Psoas muscle (tissue), 8 donors: ENCODE results near the gene PCDH9. TPM values are rescaled to one million over a fixed set of nuclear protein-coding genes. Genes with fewer than 3 reads are reported as not detected.

Experiments
- ATAC-seq, 4 donors: fragments of 200-7000 bp; cut with Tn5 transposase; one replicate each; pipeline ENCODE4 v1.9.1; 2020; ENCODE audit warnings: moderate library complexity in 3 of 4, mild to moderate bottlenecking in 2 of 4
- DNase-seq, 2 donors: peaks; one replicate each; pipeline ENCODE4 v3.0.0-alpha.2; 2020
- H3K27ac ChIP-seq: fragments of 200-600 bp; one replicate; pipeline ENCODE4 v1.8.0; 2022
- H3K27me3 ChIP-seq, 3 donors: fragments of 200-600 bp in 1 of 3; one replicate each; pipeline versions ENCODE4 v1.6.1 to v1.8.0; 2013 to 2022; ENCODE audit warnings: low read length in 2 of 3, mild to moderate bottlenecking in 2 of 3, moderate library complexity in 1 of 3; ENCODE audit not compliant: insufficient read depth in 3 of 3
- H3K36me3 ChIP-seq, 2 donors: fragments of 200-600 bp in 1 of 2; one replicate each; pipeline versions ENCODE4 v1.6.1 to v1.8.0; 2013 to 2022; ENCODE audit warnings: low read depth in 1 of 2, mild to moderate bottlenecking in 1 of 2, moderate library complexity in 1 of 2; ENCODE audit not compliant: insufficient read depth in 1 of 2
- H3K4me1 ChIP-seq: fragments of 200-600 bp; one replicate; pipeline ENCODE4 v1.8.0; 2022
- H3K4me3 ChIP-seq: fragments of 200-600 bp; one replicate; pipeline ENCODE4 v1.8.0; 2022; ENCODE audit warnings: mild to moderate bottlenecking
- H3K9me3 ChIP-seq: fragments of 200-600 bp; one replicate; pipeline ENCODE4 v1.8.0; 2022
- WGBS, 3 donors: extraction: QIAGEN DNeasy Blood & Tissue Kit; methylation state at CpG; one replicate each; pipeline versions ENCODE4 v1.1.6 to v1.1.7; 2013; 5-methylcytosine and 5-hydroxymethylcytosine counted together
- intact Hi-C, 2 donors: fragments of 100-400 bp; cut with DNase I; formaldehyde crosslinking; loops; one replicate each; pipeline versions ENCODE4 v1.11.0 to v1.14.2; 2022
- polyA plus RNA-seq, 3 donors: library from polyadenylated mRNA; stranded (reverse); fragments of 200-250 nt; gene quantifications; one replicate each; pipeline ENCODE4 v1.2.3, GENCODE V29; 2013
- total RNA-seq, 4 donors: library from RNA; stranded (reverse); fragmentation: NEBNext Ultra II Directional in 2 of 4; extraction: Animal tissue kit (Norgen Biotek cat#: 25700) in 2 of 4; gene quantifications; one replicate each; pipeline versions ENCODE4 v1.2.1 to v1.2.4, GENCODE V29; 2021 to 2023
- TF ChIP-seq, protein P1 (sequence below): fragments of 200-600 bp; IDR thresholded peaks from one replicate; pipeline ENCODE4 v1.8.0; 2022; ENCODE audit warnings: antibody characterized with exemption
- donor health status: healthy with polysubstance abuse.
- donor health status: DM: no; HTN: no; CAD: no; lungs with moderate emphysema.
- donor health status: Bipolar disorder and iron deficiency.
- donor health status: healthy.
- donor health status: DM: yes; HTN: yes; CAD: no.
- donor health status: DM: no; HTN: no; CAD: no.
- donor health status: DM: no; HTN: no; CAD: no.
- donor health status: DM: yes; HTN: yes; CAD: no.

PCDH9 gene
- total and polyA plus RNA-seq, 7 donors: 0.27 to 4.9 (median 2.1) TPM

DNA sequence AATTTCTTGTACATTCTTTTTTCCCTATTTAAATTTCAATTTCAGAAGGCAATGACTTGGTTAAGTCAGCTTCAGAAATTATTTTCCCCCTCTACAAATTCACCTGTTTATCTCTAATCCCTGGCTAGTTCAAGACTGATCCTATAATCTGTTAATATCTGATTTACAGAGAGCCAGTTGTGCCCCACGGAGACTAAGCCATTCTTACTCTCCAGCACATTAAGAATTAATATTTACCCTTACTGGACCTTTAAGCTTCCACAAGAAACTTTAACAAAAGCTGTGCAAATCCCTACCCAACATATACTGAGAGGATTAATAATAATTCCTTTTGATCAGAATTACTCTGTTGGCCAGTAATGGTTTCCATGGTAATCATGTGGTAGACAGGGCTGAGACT lies 786.2 kb downstream of the PCDH9 start:
- DNase-seq (no peak), ATAC-seq (no peak)
- Histone ChIP-seq H3K9me3 (no peaks in the 10 kb centered on the region), H3K27ac (no peak overlapping the region), H3K36me3 (no peaks in the 10 kb centered on the region), H3K4me3 (no peak overlapping the region), H3K27me3 (peaks cover 0 to 3% (median 0%) of the 10 kb centered on the region in 3 donors), H3K4me1 (no peaks in the 10 kb centered on the region)
- intact Hi-C loops: no loop called here
- WGBS, 3 donors: 28 to 45% (median 36%) methylated on average over 1 of the region's 1 CpG
- TF ChIP-seq, protein P1, sequence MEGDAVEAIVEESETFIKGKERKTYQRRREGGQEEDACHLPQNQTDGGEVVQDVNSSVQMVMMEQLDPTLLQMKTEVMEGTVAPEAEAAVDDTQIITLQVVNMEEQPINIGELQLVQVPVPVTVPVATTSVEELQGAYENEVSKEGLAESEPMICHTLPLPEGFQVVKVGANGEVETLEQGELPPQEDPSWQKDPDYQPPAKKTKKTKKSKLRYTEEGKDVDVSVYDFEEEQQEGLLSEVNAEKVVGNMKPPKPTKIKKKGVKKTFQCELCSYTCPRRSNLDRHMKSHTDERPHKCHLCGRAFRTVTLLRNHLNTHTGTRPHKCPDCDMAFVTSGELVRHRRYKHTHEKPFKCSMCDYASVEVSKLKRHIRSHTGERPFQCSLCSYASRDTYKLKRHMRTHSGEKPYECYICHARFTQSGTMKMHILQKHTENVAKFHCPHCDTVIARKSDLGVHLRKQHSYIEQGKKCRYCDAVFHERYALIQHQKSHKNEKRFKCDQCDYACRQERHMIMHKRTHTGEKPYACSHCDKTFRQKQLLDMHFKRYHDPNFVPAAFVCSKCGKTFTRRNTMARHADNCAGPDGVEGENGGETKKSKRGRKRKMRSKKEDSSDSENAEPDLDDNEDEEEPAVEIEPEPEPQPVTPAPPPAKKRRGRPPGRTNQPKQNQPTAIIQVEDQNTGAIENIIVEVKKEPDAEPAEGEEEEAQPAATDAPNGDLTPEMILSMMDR: no peak

DNA sequence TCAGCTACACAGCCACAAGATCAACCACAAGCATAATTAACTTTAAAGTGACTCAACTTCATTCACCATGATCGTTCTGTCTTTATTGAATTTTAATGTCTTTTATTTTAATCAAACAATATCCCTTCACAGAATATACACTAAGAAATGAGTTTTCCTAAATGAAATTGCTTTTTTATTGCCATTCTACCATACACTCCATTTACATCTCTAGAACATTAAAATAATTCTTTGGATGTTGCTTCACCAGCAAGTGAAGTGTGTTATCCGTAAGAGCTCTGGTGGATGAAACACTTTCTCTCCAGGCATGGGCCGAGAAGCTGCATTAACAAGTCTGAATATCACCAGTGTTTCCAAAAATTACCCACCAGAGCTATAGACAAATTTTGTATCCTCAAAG lies 789.2 kb downstream of the PCDH9 start:
- TF ChIP-seq, protein P1: no peak
- no peak overlapping the region for H3K27ac ChIP-seq

DNA sequence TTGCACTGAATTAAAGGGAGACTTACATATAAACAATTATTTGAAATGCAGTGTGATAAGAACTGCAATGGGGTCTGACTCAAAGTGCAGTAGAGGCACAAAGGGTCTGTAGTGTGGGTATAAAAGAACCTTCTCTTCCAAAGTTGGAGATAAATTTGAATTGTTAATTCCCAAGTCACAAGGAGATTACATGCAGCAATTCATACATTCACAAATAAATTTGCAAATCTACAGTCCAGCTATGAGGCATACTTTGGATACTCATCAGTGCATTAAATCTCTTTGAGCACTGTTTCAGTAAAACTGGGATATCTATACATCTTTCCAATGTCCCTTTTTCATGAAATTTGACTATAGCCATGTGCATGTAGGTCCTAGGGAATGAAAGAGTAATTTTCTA lies 799.4 kb downstream of the PCDH9 start:
- H3K27me3 ChIP-seq: no peaks in the 10 kb centered on the region
- no peaks in the 10 kb centered on the region for H3K4me1 ChIP-seq
- no peak overlapping the region for H3K27ac ChIP-seq
- ATAC-seq: no peak
- no peak overlapping the region for H3K4me3 ChIP-seq
- intact Hi-C loops: no loop called here
- H3K9me3 ChIP-seq: no peaks in the 10 kb centered on the region
- no peaks in the 10 kb centered on the region for H3K36me3 ChIP-seq
- TF ChIP-seq, protein P1: no peak
- DNase-seq: no peak

More for the DNA sequence above, 789.2 kb downstream of the PCDH9 start:
- no peak for DNase-seq
- intact Hi-C loops: no loop called here
- no peaks in the 10 kb centered on the region for H3K4me1 ChIP-seq
- WGBS, 3 donors: 95 to 96% (median 95%) methylated on average over 3 of the region's 3 CpGs
- H3K4me3 ChIP-seq: no peak overlapping the region
- ATAC-seq: no peak
- peaks cover 0 to 3% (median 0%) of the 10 kb centered on the region in 3 donors for H3K27me3 ChIP-seq
- no peaks in the 10 kb centered on the region for H3K9me3 ChIP-seq
- H3K36me3 ChIP-seq: no peaks in the 10 kb centered on the region

DNA sequence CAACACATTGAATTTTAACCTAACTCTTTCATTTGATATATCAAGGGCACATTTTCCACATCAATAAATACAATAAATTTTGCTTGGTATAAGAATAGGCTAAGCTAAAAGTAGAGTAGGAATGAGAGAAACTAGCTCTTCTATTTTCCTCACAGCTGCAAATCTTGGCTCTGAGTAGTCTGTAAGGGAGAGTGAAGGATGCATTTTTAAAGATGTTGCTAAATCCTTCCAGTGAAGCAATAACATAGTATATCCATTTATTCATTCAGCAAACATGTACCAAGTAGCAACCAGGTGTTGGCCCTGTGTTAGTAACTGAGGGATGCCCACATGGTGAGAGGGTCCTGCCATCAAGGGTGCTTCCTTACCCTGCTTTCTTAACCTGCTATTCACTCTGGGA lies 799.9 kb downstream of the PCDH9 start:
- ATAC-seq (no peak), DNase-seq (no peak)
- TF ChIP-seq, protein P1: no peak
- Histone ChIP-seq H3K27me3 (no peaks in the 10 kb centered on the region), H3K4me1 (no peaks in the 10 kb centered on the region), H3K4me3 (no peak overlapping the region), H3K36me3 (no peaks in the 10 kb centered on the region), H3K27ac (no peak overlapping the region), H3K9me3 (no peaks in the 10 kb centered on the region)
- intact Hi-C loops: no loop called here

DNA sequence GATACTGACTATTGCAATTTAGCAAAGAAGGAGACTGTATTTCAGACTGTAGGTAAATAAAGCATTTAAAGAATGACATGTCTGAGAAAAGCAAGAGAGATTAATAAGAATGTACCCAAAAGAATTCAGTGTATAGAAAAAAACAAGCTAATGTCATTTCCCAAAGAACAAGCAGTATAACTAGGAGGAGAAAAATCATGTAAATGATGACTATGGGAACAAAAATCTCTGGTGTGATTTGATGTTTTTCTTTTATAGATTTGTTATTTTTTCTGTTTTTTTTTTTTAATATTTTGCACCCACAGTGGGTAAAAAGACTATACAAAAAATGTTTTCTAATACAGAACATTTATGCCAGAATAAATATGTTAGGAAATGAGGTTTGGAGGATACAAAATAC lies 801.0 kb downstream of the PCDH9 start:
- ATAC-seq: no peak
- DNase-seq: no peak
- intact Hi-C loops: no loop called here
- no peak overlapping the region for H3K27ac ChIP-seq
- H3K4me1 ChIP-seq: no peaks in the 10 kb centered on the region
- H3K36me3 ChIP-seq: no peaks in the 10 kb centered on the region
- TF ChIP-seq, protein P1: no peak
- H3K27me3 ChIP-seq: no peaks in the 10 kb centered on the region
- H3K9me3 ChIP-seq: no peaks in the 10 kb centered on the region
- H3K4me3 ChIP-seq: no peak overlapping the region
